T-helper 17 cell (primary cell): Measurements from ENCODE around the gene PAFAH1B1. TPM values are rescaled to one million over a fixed set of nuclear protein-coding genes. Genes with fewer than 3 reads are reported as not detected.
A peak's percentile ranks its signal among the peaks of the same experiment; 100 is the strongest.

ENCODE experiments used
- ATAC-seq: fragments of 150-1000 bp; cut with Tn5 transposase; 2 replicates; pipeline ENCODE4 v1.10.0; 2021; ENCODE audit warnings: mild to moderate bottlenecking, moderate library complexity
- DNase-seq, 3 donors: peaks; one replicate each; pipeline versions ENCODE4 v3.0.0 to v3.0.0-alpha.2; 2020 to 2021
- H3K9me3 ChIP-seq: one replicate; pipeline ENCODE4 v1.7.0; 2013; ENCODE audit warnings: low read length, mild to moderate bottlenecking; ENCODE audit not compliant: control insufficient read depth, poor library complexity, severe bottlenecking
- H3K27ac Mint-ChIP-seq: one replicate; pipeline ENCODE4 v1.8.0; 2022; ENCODE audit warnings: mild to moderate bottlenecking, moderate library complexity, mixed read lengths
- H3K27me3 Mint-ChIP-seq: one replicate; pipeline ENCODE4 v1.8.0; 2022; ENCODE audit warnings: mixed read lengths
- H3K36me3 Mint-ChIP-seq: one replicate; pipeline ENCODE4 v1.8.0; 2022; ENCODE audit warnings: low read depth, mixed read lengths
- H3K4me1 Mint-ChIP-seq: one replicate; pipeline ENCODE4 v1.8.0; 2022; ENCODE audit warnings: mild to moderate bottlenecking, mixed read lengths
- H3K4me3 Mint-ChIP-seq: one replicate; pipeline ENCODE4 v1.8.0; 2022; ENCODE audit warnings: mild to moderate bottlenecking, moderate library complexity, mixed read lengths
- total RNA-seq, 4 donors: library from RNA in 2 of 4; stranded (reverse) in 2 of 4; gene quantifications; one replicate each; pipeline ENCODE4 v1.2.3 and lab custom pipeline; 2022 to 2026

The PAFAH1B1 gene
- total RNA-seq, 2 donors from 2014 or later = 149 to 165 TPM

DNA sequence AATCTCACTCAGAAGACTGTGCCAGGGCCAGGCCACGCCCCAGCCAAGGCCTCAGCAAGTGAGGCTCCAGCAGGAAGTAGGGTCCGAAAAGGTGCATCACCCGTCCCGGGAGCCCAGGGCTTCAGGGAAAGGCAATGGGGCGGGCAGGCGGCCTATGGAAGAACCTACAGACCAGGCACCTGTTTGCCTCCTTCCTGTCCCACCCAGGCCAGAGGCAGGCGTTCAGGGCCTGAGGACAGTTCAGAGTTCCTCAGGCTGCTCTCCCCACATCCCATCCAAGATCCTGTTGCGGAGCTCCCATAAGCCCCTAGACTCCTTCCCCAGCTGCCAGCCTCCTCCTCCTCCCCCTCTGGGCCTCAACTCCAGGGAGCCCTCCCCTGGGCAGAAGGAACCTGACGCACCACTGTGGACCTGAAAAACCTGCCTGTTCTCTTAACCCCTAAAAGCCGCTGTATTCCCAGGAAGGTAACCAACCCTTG is 115.8 kb downstream of the PAFAH1B1 start:
- Mint-ChIP-seq H3K4me3 (peak overlapping the region; percentile 90), H3K36me3 (no peaks in the 10 kb centered on the region), H3K27ac (peak overlapping the region; percentile 81), H3K4me1 (peaks cover 38% of the 10 kb centered on the region), H3K27me3 (no peaks in the 10 kb centered on the region)
- no peak for ATAC-seq
- H3K9me3 ChIP-seq = no peaks in the 10 kb centered on the region
- DNase-seq = no peak

DNA sequence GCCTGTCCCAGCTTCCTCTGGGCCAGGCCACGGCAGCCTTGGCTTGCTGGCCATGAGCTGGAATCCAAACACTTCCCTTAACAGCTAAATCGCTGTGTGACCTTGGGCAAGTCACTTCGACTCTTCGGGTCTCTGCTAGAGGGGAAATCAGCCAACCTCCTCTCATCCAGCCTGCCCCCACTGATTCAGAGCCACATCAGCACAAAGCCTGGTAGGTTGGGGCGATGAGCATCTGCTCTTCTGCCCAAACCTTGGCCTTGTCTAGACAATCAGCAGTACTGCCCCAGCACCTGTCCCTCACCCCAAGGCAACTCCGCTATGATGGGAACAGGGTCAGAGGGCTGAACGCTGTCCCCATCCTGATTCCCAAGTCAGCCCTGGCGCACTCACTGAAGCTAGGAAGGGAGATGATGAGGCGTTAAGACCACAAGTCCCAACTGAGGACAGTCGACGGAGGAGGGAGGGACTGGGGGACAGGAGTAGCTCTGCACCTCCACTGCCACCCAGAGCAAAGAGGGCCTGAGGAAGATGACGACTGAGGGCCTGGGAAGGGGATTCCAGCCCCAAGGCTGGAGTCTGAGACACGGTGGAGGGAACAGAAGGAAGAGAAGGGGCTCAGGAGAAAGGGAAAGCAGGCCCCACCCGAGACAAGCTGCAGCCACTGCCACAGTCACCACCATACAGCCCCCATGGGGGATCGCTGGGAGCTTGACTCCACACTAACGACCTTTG is 116.8 kb downstream of the PAFAH1B1 start:
- H3K27me3 Mint-ChIP-seq = no peaks in the 10 kb centered on the region
- peaks cover 34% of the 10 kb centered on the region for H3K4me1 Mint-ChIP-seq
- peak overlapping the region; percentile 81 for H3K27ac Mint-ChIP-seq

DNA sequence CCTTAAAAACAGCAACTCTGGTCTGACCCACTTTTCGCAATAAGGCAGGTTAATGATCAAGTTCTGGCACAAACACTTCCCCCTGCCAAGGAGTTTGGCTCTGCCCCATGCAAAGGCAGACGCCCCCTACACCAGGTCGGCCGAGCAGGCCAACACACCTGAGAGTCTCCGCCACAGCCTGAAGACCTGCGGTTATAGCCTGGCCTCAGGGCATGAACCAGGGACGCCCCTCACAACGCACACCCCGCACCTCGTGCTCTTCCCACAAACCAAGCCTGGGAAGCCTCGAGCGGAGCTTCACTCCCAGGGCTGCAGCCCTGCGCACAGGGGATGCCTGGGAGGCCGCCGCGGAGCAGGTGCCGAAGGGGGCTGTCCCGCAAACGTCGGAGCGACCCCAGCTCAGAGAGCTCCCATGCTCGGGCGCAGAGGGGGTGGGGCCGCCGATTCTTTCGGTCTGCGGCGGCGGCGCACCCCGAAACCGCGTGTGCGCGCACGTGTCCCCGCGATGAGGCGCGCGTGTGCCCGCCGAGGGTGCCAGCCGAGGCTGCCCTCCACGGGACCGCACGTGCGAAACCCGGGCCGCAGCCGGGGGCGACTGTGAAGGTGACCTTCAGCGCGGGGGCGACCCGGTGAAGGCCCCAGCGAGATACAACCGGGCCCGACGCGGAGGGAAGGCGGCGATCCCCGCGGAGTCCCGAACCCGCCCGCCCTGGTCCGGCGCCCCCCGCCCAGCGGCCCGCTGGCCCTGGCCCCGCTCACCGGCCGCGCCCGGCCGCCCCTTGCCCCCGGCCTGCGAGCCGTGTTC is 117.6 kb downstream of the PAFAH1B1 start:
- Mint-ChIP-seq H3K27me3 (no peaks in the 10 kb centered on the region), H3K4me1 (peaks cover 30% of the 10 kb centered on the region), H3K36me3 (no peaks in the 10 kb centered on the region), H3K27ac (peak overlapping the region; percentile 81), H3K4me3 (peak overlapping the region; percentile 90)
- peak in 1 of 3 donors; percentile 25 for DNase-seq
- H3K9me3 ChIP-seq = no peaks in the 10 kb centered on the region
- ATAC-seq = peak; percentile 29

More for the DNA sequence above, 116.8 kb downstream of the PAFAH1B1 start:
- DNase-seq (no peak), ATAC-seq (no peak)
- Mint-ChIP-seq H3K36me3 (no peaks in the 10 kb centered on the region), H3K4me3 (peak overlapping the region; percentile 90)
- no peaks in the 10 kb centered on the region for H3K9me3 ChIP-seq

DNA sequence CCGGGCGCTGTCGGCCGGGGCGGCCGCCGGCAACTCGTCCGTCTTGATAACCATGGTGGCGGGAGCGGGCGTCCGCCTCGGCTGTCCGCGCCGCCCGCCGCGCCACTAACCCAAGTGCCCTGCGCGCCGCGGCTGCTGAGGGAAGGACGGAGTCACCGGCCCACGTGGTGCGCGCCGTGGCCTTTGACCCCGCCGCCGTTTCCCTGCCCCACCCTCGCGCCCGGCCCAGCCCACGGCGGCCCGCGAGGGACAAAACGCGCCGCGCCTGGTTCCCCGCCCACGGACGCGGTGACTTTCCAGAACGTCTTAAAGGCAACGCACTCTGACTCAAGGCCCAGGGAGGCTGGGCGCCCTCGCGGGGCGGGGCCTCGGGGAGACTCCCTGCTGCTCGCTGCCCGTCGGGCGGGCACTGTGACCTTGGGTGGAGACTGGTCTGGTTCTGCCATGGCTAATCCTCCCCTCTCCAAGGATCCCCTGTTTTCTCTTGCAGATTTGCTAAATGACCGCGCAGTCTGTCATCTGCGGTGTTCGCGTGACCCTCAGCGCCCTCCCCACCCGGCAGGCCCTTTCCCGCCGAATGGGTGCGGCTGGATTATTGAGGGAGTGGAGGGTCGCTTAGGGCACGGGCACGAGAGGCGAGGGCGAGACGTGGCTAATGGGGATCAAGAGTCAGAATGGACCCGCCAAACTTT is 118.3 kb downstream of the PAFAH1B1 start, which contains the start of gene CLUH:
TSS of gene CLUH (minus strand) at position 157 of the 692 bp plus-strand sequence. CDS start at position 54, 103 bp downstream.
- H3K9me3 ChIP-seq = no peaks in the 10 kb centered on the region
- peak; percentile 94 for ATAC-seq
- H3K27ac Mint-ChIP-seq = peak within 1 kb of the TSS; percentile 81
- peak within 1 kb of the TSS; percentile 90 for H3K4me3 Mint-ChIP-seq
- no peaks in the 10 kb centered on the region for H3K27me3 Mint-ChIP-seq
- no peaks in the 10 kb centered on the region for H3K36me3 Mint-ChIP-seq
- DNase-seq = peak; percentile 93 to 95 (median 94)
- H3K4me1 Mint-ChIP-seq = peaks cover 30% of the 10 kb centered on the region

DNA sequence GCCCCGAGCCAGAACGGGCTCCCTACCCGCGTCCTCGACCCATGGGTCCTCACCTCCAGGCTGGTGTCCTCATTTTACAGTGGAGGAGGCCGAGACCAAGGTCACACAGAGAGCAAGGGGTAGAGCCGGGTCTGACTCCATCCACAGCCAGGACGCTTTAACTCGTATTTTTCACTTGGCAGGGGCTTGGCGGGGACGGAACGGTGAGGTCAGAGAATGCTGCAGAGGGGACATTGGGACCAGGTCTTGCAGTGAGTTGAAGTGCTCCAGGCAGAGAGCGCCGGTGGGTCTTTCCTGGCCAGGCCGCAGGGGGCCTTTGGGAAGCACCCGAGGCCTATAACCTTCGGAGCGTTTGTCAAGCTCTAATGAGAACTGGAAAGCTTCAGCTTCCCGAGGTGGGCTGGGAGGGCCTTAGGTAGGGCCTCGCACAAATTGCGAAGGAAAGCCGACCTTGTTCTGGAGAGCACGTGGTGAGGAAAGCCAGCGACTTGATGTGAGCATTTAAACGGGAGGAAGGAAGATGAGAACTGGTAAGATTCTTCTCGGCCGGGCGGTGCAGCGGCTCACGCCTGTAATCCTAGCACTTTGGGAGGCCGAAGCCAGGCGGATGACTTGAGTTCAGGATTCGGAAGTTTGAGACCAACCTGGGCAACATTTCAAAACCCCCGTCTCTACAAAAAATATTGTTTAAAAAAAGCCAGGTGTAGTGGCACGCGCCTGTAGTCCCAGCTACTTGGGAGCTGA is 119.0 kb downstream of the PAFAH1B1 start:
- H3K9me3 ChIP-seq = no peaks in the 10 kb centered on the region
- Mint-ChIP-seq H3K27me3 (no peaks in the 10 kb centered on the region), H3K4me3 (peak overlapping the region; percentile 84), H3K27ac (peak overlapping the region; percentile 80), H3K4me1 (peaks cover 30% of the 10 kb centered on the region), H3K36me3 (no peaks in the 10 kb centered on the region)
- DNase-seq = no peak
- no peak for ATAC-seq

DNA sequence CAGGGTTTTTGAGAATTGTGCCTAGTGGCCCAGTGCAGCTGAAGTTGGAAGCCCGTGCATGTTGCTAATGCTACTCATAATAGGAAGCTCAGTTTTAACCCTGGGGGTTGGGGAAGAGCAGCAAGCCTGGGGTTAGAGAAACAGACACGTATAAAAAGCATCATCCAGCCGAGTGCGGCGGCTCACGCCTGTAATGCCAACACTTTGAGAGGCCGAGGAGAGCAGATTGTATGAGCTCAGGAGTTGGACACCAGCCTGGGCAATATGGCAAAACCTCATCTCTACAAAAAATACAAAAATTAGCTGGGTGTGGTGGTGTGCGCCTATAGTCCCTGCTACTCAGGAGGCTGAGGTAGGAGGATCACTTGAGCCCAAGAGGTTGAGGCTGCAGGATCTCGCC is 120.4 kb downstream of the PAFAH1B1 start:
- Mint-ChIP-seq H3K27ac (no peak overlapping the region), H3K36me3 (no peaks in the 10 kb centered on the region), H3K4me3 (no peak overlapping the region), H3K27me3 (no peaks in the 10 kb centered on the region), H3K4me1 (peaks cover 23% of the 10 kb centered on the region)
- DNase-seq = no peak
- ATAC-seq = no peak
- H3K9me3 ChIP-seq = no peaks in the 10 kb centered on the region

DNA sequence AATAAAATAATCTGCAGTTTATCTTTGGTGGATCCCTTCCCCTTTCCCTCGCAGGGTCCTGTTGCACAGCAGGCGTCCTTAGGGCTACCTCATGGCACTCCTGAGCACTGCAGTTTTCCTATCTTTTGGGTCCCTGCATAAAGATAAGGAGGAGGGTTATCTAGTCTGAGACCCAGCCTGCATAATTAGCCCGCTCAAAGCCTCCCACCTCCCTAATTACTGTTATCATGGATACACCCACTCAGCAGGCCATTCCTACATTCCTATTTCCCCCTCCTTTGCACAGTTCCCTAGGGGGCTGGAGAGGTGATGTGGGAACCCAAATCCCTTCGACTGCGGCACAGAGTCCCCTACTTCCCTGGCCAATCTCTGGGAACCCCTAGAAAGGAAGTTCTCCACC is 123.2 kb downstream of the PAFAH1B1 start:
- H3K9me3 ChIP-seq = no peaks in the 10 kb centered on the region
- Mint-ChIP-seq H3K27ac (no peak overlapping the region), H3K27me3 (no peaks in the 10 kb centered on the region), H3K4me1 (peaks cover 5% of the 10 kb centered on the region), H3K4me3 (no peak overlapping the region), H3K36me3 (no peaks in the 10 kb centered on the region)
- no peak for ATAC-seq
- DNase-seq = no peak

DNA sequence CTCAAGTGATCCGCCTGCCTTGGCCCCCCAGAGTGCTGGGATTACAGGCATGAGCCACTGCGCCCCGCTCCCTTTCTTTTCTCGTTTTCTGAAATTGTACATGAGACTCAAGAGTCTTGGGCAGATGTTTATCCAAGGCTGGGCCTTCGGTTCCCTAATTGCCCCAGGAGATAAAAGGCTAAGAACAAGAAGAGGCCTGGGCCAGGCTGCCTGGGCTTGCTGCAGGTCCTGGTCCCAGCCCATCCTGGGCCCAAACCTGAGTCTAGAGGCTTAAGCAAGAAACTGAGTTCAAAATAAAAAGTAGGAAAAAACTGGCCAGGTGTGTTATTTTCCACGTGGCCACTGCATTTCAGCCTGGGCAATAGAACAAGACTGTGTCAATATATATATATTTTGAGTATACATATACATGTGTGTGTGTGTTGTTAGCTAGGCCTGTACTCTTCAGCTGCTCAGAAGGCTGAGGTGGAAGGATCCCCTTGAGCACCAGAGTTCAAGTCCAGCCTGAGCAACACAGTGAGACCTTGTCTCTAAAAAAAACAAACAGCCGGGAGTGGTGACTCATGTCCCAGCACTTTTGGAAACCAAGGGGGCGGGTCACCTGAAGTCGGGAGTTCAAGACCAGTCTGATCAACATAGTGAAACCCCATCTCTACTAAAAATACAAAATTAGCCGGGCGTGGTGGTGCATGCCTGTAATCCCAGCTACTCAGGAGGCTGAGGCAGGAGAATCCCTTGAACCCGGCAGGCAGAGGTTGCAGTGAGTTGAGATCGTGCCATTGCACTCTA is 124.9 kb downstream of the PAFAH1B1 start:
- H3K9me3 ChIP-seq = no peaks in the 10 kb centered on the region
- H3K36me3 Mint-ChIP-seq = no peaks in the 10 kb centered on the region
- H3K27me3 Mint-ChIP-seq = no peaks in the 10 kb centered on the region
- H3K4me3 Mint-ChIP-seq = no peak overlapping the region
- no peak for DNase-seq
- peaks cover 2% of the 10 kb centered on the region for H3K4me1 Mint-ChIP-seq
- H3K27ac Mint-ChIP-seq = no peak overlapping the region
- no peak for ATAC-seq

DNA sequence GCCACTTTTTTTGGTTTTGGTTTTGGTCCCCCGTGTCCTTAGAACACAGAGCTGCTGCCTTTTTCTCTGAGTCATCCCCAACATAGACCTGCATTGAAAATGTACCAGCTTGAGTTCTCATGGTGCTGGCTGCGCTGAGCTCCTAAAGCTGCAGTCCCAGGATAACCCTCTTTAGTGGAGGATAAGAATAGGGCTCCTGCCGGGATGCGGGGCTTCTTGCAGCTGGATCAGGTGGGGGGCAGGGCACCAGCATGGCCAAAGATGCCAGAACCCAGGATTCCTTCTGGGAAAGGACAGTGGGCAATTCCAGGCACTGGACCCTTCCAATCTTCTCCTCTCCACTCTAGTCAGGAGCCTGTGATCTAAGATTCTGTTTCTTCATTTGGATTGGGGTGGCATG is 126.4 kb downstream of the PAFAH1B1 start:
- H3K4me1 Mint-ChIP-seq = peaks cover 4% of the 10 kb centered on the region
- no peaks in the 10 kb centered on the region for H3K36me3 Mint-ChIP-seq
- H3K9me3 ChIP-seq = no peaks in the 10 kb centered on the region
- ATAC-seq = no peak
- H3K27ac Mint-ChIP-seq = no peak overlapping the region
- no peaks in the 10 kb centered on the region for H3K27me3 Mint-ChIP-seq
- DNase-seq = no peak
- H3K4me3 Mint-ChIP-seq = no peak overlapping the region

DNA sequence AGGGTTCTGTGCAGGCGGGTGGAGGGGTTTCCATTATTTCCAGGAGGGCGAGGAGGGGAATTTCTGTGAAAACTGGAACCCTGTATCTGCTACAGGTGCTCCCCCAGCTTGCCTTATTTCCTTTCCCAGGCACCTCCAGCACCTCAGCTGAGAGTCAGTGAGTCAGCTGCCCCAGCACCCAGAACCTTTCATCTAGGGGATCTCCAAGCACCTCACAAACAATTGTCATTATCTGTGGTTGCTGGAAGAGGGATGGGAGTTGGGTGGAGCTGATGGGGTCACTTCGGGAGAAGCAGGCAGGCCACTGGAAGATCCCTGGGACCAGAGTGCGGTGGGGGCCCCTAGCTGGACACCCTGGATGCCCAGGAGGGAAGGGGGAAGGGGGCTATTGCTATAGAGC is 128.1 kb downstream of the PAFAH1B1 start:
- H3K36me3 Mint-ChIP-seq = peaks cover 4% of the 10 kb centered on the region
- no peak overlapping the region for H3K4me3 Mint-ChIP-seq
- ATAC-seq (peak; percentile 68), DNase-seq (no peak)
- H3K27me3 Mint-ChIP-seq = peaks cover 7% of the 10 kb centered on the region
- H3K9me3 ChIP-seq = no peaks in the 10 kb centered on the region
- peak overlapping the region; percentile 56 for H3K27ac Mint-ChIP-seq
- peaks cover 9% of the 10 kb centered on the region for H3K4me1 Mint-ChIP-seq

DNA sequence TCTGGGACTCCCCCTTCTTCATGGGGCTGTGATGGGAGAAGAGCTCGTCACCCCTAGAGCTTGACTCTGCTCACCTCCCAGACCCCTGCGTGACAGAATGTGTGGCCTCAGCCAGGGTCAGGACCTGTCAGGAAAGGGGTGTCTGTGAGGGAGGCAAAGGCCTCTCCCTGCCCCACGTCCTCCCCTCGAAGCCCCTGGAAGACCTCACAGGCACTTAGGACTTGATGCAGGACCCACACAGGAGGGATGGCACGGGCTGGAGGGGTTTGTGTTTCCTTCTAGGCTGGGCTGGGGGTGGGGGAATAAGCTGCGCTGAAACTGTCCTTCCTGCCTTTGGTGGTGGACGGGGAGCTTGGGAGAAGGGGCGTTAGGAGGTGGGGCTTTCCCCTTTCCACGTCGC is 129.2 kb downstream of the PAFAH1B1 start:
- Mint-ChIP-seq H3K27me3 (peaks cover 13% of the 10 kb centered on the region), H3K27ac (no peak overlapping the region), H3K36me3 (peaks cover 4% of the 10 kb centered on the region), H3K4me3 (no peak overlapping the region), H3K4me1 (peaks cover 9% of the 10 kb centered on the region)
- H3K9me3 ChIP-seq = no peaks in the 10 kb centered on the region
- DNase-seq (no peak), ATAC-seq (no peak)

DNA sequence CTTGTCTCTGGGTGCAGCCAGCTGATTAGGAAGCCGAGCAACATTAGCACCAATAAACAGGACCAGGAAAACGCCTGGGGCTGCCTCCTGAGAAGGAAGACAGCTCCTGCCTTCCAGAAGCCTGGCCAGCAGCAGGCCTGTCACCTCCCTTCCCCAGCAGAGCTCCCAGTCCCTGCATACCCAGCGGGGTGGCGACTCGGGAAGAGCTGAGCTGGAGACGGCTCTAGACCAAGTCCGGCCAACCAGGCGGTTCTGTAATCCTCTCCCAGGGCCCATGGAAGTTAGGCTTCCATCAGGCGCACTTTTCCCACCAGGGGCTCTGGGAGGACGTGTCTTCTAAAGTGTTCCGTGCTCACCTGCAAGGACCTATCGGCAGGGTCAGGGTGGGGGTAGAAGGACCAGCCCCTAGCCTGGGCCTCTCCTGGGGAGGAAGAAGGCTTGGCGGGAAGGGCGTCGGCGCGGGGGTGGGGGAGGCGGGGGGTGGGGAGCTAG is 130.1 kb downstream of the PAFAH1B1 start:
- DNase-seq = no peak
- Mint-ChIP-seq H3K27ac (no peak overlapping the region), H3K36me3 (peaks cover 4% of the 10 kb centered on the region), H3K4me3 (peak overlapping the region; percentile 62), H3K4me1 (peaks cover 9% of the 10 kb centered on the region), H3K27me3 (peaks cover 13% of the 10 kb centered on the region)
- H3K9me3 ChIP-seq = no peaks in the 10 kb centered on the region
- no peak for ATAC-seq
